ENCODE data around the gene SUPV3L1. TPM values are rescaled to one million over a fixed set of nuclear protein-coding genes. Genes with fewer than 3 reads are reported as not detected.

SUPV3L1 gene
- total and polyA plus RNA-seq, 2 of the 8 experiments (the other 6 are each of a cell fraction or from before 2014, with no cell fraction given): 34.6 to 45.6 TPM

- no peak for TF ChIP-seq KDM1A (IDR thresholded peaks at IDR 0.05; ENCODE audit: borderline replicate concordance, low read length)
- TF ChIP-seq E2F6 (IDR thresholded peaks at IDR 0.05): no peak
- TF ChIP-seq EGR1 (IDR thresholded peaks at IDR 0.05; ENCODE audit: borderline replicate concordance, low read depth, low read length): no peak
- TF ChIP-seq PHF8 (conservative IDR thresholded peaks at IDR 0.05; ENCODE audit: low read depth, low read length): no peak
Observed at GRCh38 chr10:69220041-69220451, 40.0 kb downstream of the SUPV3L1 start, which contains the start of gene HKDC1 (continued).

All from H1 (cell line).